ENCODE data around the gene PLXNA2.

PLXNA2 gene

GRCh38 chr1:208030288-208031091 lies 213.7 kb downstream of the PLXNA2 start:
- no peak overlapping the region for H2BK120ac ChIP-seq (ENCODE audit: low read depth, low read length)
- H4K8ac ChIP-seq (ENCODE audit: low read depth, low read length) = no peak overlapping the region
- no CpG with 5 or more reads among the region's 12 CpGs for WGBS (ENCODE audit: extremely low coverage, insufficient coverage, low lambda C conversion rate)
- H4K5ac ChIP-seq (ENCODE audit: low read length) = no peak overlapping the region
- H3K79me1 ChIP-seq (ENCODE audit: low read length) = no peaks in the 10 kb centered on the region
- H3K36me3 ChIP-seq (ENCODE audit: control insufficient read depth, insufficient read depth, low read length) = peaks cover 12% of the 10 kb centered on the region
- H2BK5ac ChIP-seq (ENCODE audit: low read length) = no peak overlapping the region
- H3K4me1 ChIP-seq (ENCODE audit: control insufficient read depth, low read depth, low read length) = no peaks in the 10 kb centered on the region
- no peak overlapping the region for H3K56ac ChIP-seq (ENCODE audit: low read length)
- no peaks in the 10 kb centered on the region for H3K79me2 ChIP-seq (ENCODE audit: control insufficient read depth, insufficient read depth, low read length)
- H3K9ac ChIP-seq (ENCODE audit: low read length) = no peak overlapping the region
- H3K27me3 ChIP-seq (ENCODE audit: insufficient read depth, low read length, poor library complexity) = no peaks in the 10 kb centered on the region
- no peak overlapping the region for H2BK15ac ChIP-seq (replicated peaks; ENCODE audit: low read depth)
- no peak overlapping the region for H3K18ac ChIP-seq (ENCODE audit: low read length)
- H2AK5ac ChIP-seq (ENCODE audit: low read length) = no peak overlapping the region
- no peak overlapping the region for H3K4ac ChIP-seq (ENCODE audit: low read depth, low read length)
- no peak overlapping the region for H3K23ac ChIP-seq (ENCODE audit: low read length)
- H3K4me2 ChIP-seq (ENCODE audit: low read length) = no peak overlapping the region
- DNase-seq = no peak
- H3K4me3 ChIP-seq (ENCODE audit: low read length) = no peak overlapping the region
- H3K27ac ChIP-seq (ENCODE audit: low read depth, low read length) = no peak overlapping the region

GRCh38 chr1:208029381-208030287 lies 214.6 kb downstream of the PLXNA2 start:
- no peak overlapping the region for H3K4me3 ChIP-seq (ENCODE audit: low read length)
- WGBS (ENCODE audit: extremely low coverage, insufficient coverage, low lambda C conversion rate) = no CpG with 5 or more reads among the region's 13 CpGs
- H3K36me3 ChIP-seq (ENCODE audit: control insufficient read depth, insufficient read depth, low read length) = peaks cover 11% of the 10 kb centered on the region

GRCh38 chr1:208028526-208028925 lies 215.7 kb downstream of the PLXNA2 start:
- no CpG with 5 or more reads among the region's 7 CpGs for WGBS (ENCODE audit: extremely low coverage, insufficient coverage, low lambda C conversion rate)
- Histone ChIP-seq H3K79me2 (ENCODE audit: control insufficient read depth, insufficient read depth, low read length) (no peaks in the 10 kb centered on the region), H3K27me3 (ENCODE audit: insufficient read depth, low read length, poor library complexity) (no peaks in the 10 kb centered on the region), H3K79me1 (ENCODE audit: low read length) (no peaks in the 10 kb centered on the region), H3K27ac (ENCODE audit: low read depth, low read length) (no peak overlapping the region), H3K36me3 (ENCODE audit: control insufficient read depth, insufficient read depth, low read length) (peaks cover 7% of the 10 kb centered on the region), H3K4me3 (ENCODE audit: low read length) (no peak overlapping the region), H4K5ac (ENCODE audit: low read length) (no peak overlapping the region), H2BK15ac (replicated peaks; ENCODE audit: low read depth) (no peak overlapping the region), H3K4me1 (ENCODE audit: control insufficient read depth, low read depth, low read length) (no peaks in the 10 kb centered on the region), H2AK5ac (ENCODE audit: low read length) (no peak overlapping the region), H3K56ac (ENCODE audit: low read length) (no peak overlapping the region), H3K9ac (ENCODE audit: low read length) (no peak overlapping the region), H3K4ac (ENCODE audit: low read depth, low read length) (no peak overlapping the region), H4K8ac (ENCODE audit: low read depth, low read length) (no peak overlapping the region), H3K23ac (ENCODE audit: low read length) (no peak overlapping the region), H2BK120ac (ENCODE audit: low read depth, low read length) (no peak overlapping the region), H3K18ac (ENCODE audit: low read length) (no peak overlapping the region), H2BK5ac (ENCODE audit: low read length) (no peak overlapping the region), H3K4me2 (ENCODE audit: low read length) (no peak overlapping the region)
- no peak for DNase-seq

More at GRCh38 chr1:208029381-208030287, 214.6 kb downstream of the PLXNA2 start:
- no peak overlapping the region for H3K27ac ChIP-seq (ENCODE audit: low read depth, low read length)
- H2BK120ac ChIP-seq (ENCODE audit: low read depth, low read length) = no peak overlapping the region
- H3K4me1 ChIP-seq (ENCODE audit: control insufficient read depth, low read depth, low read length) = no peaks in the 10 kb centered on the region
- DNase-seq = no peak
- H3K4ac ChIP-seq (ENCODE audit: low read depth, low read length) = no peak overlapping the region
- no peak overlapping the region for H2BK15ac ChIP-seq (replicated peaks; ENCODE audit: low read depth)
- H3K23ac ChIP-seq (ENCODE audit: low read length) = no peak overlapping the region
- no peak overlapping the region for H3K4me2 ChIP-seq (ENCODE audit: low read length)
- no peak overlapping the region for H3K9ac ChIP-seq (ENCODE audit: low read length)
- H3K27me3 ChIP-seq (ENCODE audit: insufficient read depth, low read length, poor library complexity) = no peaks in the 10 kb centered on the region
- no peak overlapping the region for H4K8ac ChIP-seq (ENCODE audit: low read depth, low read length)
- no peaks in the 10 kb centered on the region for H3K79me2 ChIP-seq (ENCODE audit: control insufficient read depth, insufficient read depth, low read length)
- H3K18ac ChIP-seq (ENCODE audit: low read length) = no peak overlapping the region
- no peak overlapping the region for H2BK5ac ChIP-seq (ENCODE audit: low read length)
- H2AK5ac ChIP-seq (ENCODE audit: low read length) = no peak overlapping the region
- no peak overlapping the region for H4K5ac ChIP-seq (ENCODE audit: low read length)
- H3K56ac ChIP-seq (ENCODE audit: low read length) = no peak overlapping the region
- H3K79me1 ChIP-seq (ENCODE audit: low read length) = no peaks in the 10 kb centered on the region

GRCh38 chr1:208027861-208028260 lies 216.3 kb downstream of the PLXNA2 start:
- H3K27ac ChIP-seq (ENCODE audit: low read depth, low read length) = no peak overlapping the region
- H4K8ac ChIP-seq (ENCODE audit: low read depth, low read length) = no peak overlapping the region
- H2BK120ac ChIP-seq (ENCODE audit: low read depth, low read length) = no peak overlapping the region
- H2BK5ac ChIP-seq (ENCODE audit: low read length) = no peak overlapping the region
- no peaks in the 10 kb centered on the region for H3K4me1 ChIP-seq (ENCODE audit: control insufficient read depth, low read depth, low read length)
- no peak for DNase-seq
- H3K36me3 ChIP-seq (ENCODE audit: control insufficient read depth, insufficient read depth, low read length) = peaks cover 6% of the 10 kb centered on the region
- H3K79me1 ChIP-seq (ENCODE audit: low read length) = no peaks in the 10 kb centered on the region
- no CpG with 5 or more reads among the region's 11 CpGs for WGBS (ENCODE audit: extremely low coverage, insufficient coverage, low lambda C conversion rate)
- H3K9ac ChIP-seq (ENCODE audit: low read length) = no peak overlapping the region
- no peak overlapping the region for H3K56ac ChIP-seq (ENCODE audit: low read length)
- H3K79me2 ChIP-seq (ENCODE audit: control insufficient read depth, insufficient read depth, low read length) = no peaks in the 10 kb centered on the region
- H4K5ac ChIP-seq (ENCODE audit: low read length) = no peak overlapping the region
- no peak overlapping the region for H3K18ac ChIP-seq (ENCODE audit: low read length)
- no peak overlapping the region for H3K23ac ChIP-seq (ENCODE audit: low read length)
- H3K4ac ChIP-seq (ENCODE audit: low read depth, low read length) = no peak overlapping the region
- H2AK5ac ChIP-seq (ENCODE audit: low read length) = no peak overlapping the region
- H3K4me3 ChIP-seq (ENCODE audit: low read length) = no peak overlapping the region
- no peak overlapping the region for H3K4me2 ChIP-seq (ENCODE audit: low read length)
- no peaks in the 10 kb centered on the region for H3K27me3 ChIP-seq (ENCODE audit: insufficient read depth, low read length, poor library complexity)
- no peak overlapping the region for H2BK15ac ChIP-seq (replicated peaks; ENCODE audit: low read depth)

- Histone ChIP-seq H3K4me3 (ENCODE audit: low read length) (no peak overlapping the region), H3K23ac (ENCODE audit: low read length) (no peak overlapping the region), H3K56ac (ENCODE audit: low read length) (no peak overlapping the region), H3K27ac (ENCODE audit: low read depth, low read length) (no peak overlapping the region), H2BK5ac (ENCODE audit: low read length) (no peak overlapping the region), H3K4me2 (ENCODE audit: low read length) (no peak overlapping the region), H3K9ac (ENCODE audit: low read length) (no peak overlapping the region), H3K36me3 (ENCODE audit: control insufficient read depth, insufficient read depth, low read length) (peaks cover 6% of the 10 kb centered on the region), H4K5ac (ENCODE audit: low read length) (no peak overlapping the region), H2BK15ac (replicated peaks; ENCODE audit: low read depth) (no peak overlapping the region), H3K79me2 (ENCODE audit: control insufficient read depth, insufficient read depth, low read length) (no peaks in the 10 kb centered on the region), H2AK5ac (ENCODE audit: low read length) (no peak overlapping the region), H3K4me1 (ENCODE audit: control insufficient read depth, low read depth, low read length) (no peaks in the 10 kb centered on the region), H3K18ac (ENCODE audit: low read length) (no peak overlapping the region), H3K79me1 (ENCODE audit: low read length) (no peaks in the 10 kb centered on the region), H3K27me3 (ENCODE audit: insufficient read depth, low read length, poor library complexity) (no peaks in the 10 kb centered on the region), H2BK120ac (ENCODE audit: low read depth, low read length) (no peak overlapping the region), H4K8ac (ENCODE audit: low read depth, low read length) (no peak overlapping the region), H3K4ac (ENCODE audit: low read depth, low read length) (no peak overlapping the region)
- DNase-seq = no peak
- WGBS (ENCODE audit: extremely low coverage, insufficient coverage, low lambda C conversion rate) = no CpG with 5 or more reads among the region's 14 CpGs
These were observed 217.2 kb downstream of the PLXNA2 start for GRCh38 chr1:208026880-208027438.

All from mesendoderm (in vitro differentiated cells).